HG03039 (cell line): ENCODE data around the gene GPR146.
A peak's percentile ranks its signal among the peaks of the same experiment; 100 is the strongest.
"Not testable (repeated sequence)": the region's sequence is repeated elsewhere in the genome, so short reads cannot be mapped to it uniquely, and the experiment has no call there.

Experiments
- ATAC-seq: cut with Tn5 transposase; IDR thresholded peaks from one replicate; pipeline ENCODE4 v1.9.1; 2021; ENCODE audit warnings: mild to moderate bottlenecking, moderate library complexity; ENCODE audit not compliant: unreplicated experiment

GPR146 gene

GRCh38 chr7:1074018-1074417 lies 29.7 kb downstream of the GPR146 start:
- ATAC-seq, result not testable (repeated sequence)

GRCh38 chr7:1074593-1075431 lies 30.5 kb downstream of the GPR146 start:
- no peak for ATAC-seq

- no peak for ATAC-seq
These were observed 32.1 kb downstream of the GPR146 start for GRCh38 chr7:1076184-1077072.

- ATAC-seq, result no peak
These were observed 34.2 kb downstream of the GPR146 start for GRCh38 chr7:1078519-1078918.

- no peak for ATAC-seq
These were observed 34.6 kb downstream of the GPR146 start for GRCh38 chr7:1078985-1079384.

GRCh38 chr7:1079546-1079945 lies 35.2 kb downstream of the GPR146 start:
- no peak for ATAC-seq

GRCh38 chr7:1080252-1080920 lies 36.0 kb downstream of the GPR146 start:
- ATAC-seq, result no peak

GRCh38 chr7:1080921-1081255 lies 36.5 kb downstream of the GPR146 start:
- no peak for ATAC-seq

- ATAC-seq, result no peak
These were observed 37.0 kb downstream of the GPR146 start for GRCh38 chr7:1081336-1081735.

GRCh38 chr7:1081931-1082401 lies 37.6 kb downstream of the GPR146 start:
- ATAC-seq, result no peak

GRCh38 chr7:1083729-1084657 lies 39.6 kb downstream of the GPR146 start:
- no peak for ATAC-seq

- no peak for ATAC-seq
These were observed 40.9 kb downstream of the GPR146 start for GRCh38 chr7:1085266-1085665.

- ATAC-seq, result no peak
These were observed 41.6 kb downstream of the GPR146 start for GRCh38 chr7:1085910-1086421.

- peak; percentile 68 for ATAC-seq
These were observed 42.5 kb downstream of the GPR146 start for GRCh38 chr7:1086588-1087464.

- ATAC-seq, result no peak
These were observed 43.1 kb downstream of the GPR146 start for GRCh38 chr7:1087465-1087814.

- ATAC-seq, result no peak
These were observed 43.9 kb downstream of the GPR146 start, which contains the start of gene GPER1 for GRCh38 chr7:1087952-1088920. TSS of gene GPER1 (plus strand) at chr7:1088113. CDS start at chr7:1091729, 3,616 bp downstream.

- ATAC-seq, result no peak
These were observed 45.9 kb downstream of the GPR146 start for GRCh38 chr7:1090236-1090635.
